GM10266 (cell line): ENCODE results near the gene STK33.

Experiments
- DNase-seq: peaks from one replicate; pipeline ENCODE4 v3.0.0; 2012; ENCODE audit errors: extremely low spot score
- TF ChIP-seq, protein P1 (sequence below): IDR thresholded peaks from 2 replicates; pipeline ENCODE4 v1.5.1; 2012; ENCODE audit warnings: mild to moderate bottlenecking, low read depth; ENCODE audit not compliant: control insufficient read depth, insufficient read depth; ENCODE audit errors: missing control alignments

Gene STK33

DNA sequence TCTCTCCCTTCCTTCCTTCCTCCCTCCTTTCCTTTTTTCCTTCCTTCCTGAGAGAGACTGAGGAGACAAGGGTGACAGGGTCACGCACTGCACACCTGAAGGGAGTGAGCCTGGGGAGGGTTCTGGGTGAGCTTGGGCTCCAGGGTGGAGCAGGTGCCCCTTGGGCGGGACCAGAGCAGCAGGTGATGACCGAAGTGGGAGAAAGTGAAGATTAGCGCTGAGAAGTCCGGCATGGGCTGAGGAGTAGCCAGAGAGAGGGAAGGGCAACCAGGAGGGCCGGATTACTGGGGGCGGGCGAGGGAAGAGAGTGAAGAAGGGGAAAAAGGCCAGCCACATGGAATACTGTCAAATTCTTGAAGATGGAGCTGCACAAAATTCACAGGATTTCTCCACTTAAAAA, 231.1 kb downstream of the STK33 start:
- TF ChIP-seq, protein P1, sequence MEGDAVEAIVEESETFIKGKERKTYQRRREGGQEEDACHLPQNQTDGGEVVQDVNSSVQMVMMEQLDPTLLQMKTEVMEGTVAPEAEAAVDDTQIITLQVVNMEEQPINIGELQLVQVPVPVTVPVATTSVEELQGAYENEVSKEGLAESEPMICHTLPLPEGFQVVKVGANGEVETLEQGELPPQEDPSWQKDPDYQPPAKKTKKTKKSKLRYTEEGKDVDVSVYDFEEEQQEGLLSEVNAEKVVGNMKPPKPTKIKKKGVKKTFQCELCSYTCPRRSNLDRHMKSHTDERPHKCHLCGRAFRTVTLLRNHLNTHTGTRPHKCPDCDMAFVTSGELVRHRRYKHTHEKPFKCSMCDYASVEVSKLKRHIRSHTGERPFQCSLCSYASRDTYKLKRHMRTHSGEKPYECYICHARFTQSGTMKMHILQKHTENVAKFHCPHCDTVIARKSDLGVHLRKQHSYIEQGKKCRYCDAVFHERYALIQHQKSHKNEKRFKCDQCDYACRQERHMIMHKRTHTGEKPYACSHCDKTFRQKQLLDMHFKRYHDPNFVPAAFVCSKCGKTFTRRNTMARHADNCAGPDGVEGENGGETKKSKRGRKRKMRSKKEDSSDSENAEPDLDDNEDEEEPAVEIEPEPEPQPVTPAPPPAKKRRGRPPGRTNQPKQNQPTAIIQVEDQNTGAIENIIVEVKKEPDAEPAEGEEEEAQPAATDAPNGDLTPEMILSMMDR = no peak
- no peak for DNase-seq

DNA sequence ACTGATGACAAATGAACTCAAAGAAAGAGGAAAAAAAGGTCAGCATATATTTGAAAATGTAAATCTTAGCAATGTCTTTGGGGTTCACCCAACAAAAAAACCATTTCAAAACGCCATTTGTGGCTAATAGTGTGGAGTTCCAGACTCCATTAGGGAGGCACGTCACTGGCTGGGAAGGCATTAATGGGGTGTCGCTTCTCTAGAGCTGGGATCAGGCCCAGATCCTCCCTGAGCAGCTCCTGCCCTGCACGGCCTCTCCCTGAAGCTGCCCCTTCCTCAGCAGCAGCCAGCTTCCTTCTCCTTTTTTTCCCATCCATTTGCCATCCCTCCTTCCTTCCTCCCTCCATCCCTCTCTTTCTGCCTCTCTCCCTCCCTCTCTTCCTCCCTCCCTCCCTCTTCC, 231.5 kb downstream of the STK33 start:
- no peak for DNase-seq
- TF ChIP-seq, protein P1 = no peak

DNA sequence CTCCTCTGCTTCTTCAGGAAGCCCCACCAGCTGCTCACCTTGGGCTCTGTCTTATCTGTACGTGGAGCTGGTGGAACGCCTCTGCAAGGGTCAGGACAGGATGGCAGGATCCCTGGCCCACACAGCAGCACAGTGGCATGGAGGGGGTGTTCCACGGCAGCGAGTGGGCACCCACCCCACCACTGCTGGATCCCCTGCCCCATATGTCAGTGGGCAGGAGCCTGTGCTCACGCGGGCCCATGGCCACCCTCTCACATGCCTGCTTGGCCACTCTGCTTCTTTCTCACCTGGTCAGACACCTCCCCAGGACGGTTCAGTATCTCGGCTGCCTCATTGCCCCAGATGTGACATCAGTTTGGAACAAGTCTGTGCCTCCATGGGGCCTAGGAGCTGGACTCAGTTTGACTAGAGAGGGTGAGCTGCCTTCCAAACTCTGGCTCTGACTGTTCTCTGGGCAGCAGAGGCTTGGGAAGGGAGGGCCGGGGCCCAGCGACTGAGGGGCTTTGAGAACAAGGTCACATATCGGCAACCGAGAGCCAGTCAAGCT, 232.3 kb downstream of the STK33 start:
- DNase-seq = no peak
- TF ChIP-seq, protein P1 = no peak

DNA sequence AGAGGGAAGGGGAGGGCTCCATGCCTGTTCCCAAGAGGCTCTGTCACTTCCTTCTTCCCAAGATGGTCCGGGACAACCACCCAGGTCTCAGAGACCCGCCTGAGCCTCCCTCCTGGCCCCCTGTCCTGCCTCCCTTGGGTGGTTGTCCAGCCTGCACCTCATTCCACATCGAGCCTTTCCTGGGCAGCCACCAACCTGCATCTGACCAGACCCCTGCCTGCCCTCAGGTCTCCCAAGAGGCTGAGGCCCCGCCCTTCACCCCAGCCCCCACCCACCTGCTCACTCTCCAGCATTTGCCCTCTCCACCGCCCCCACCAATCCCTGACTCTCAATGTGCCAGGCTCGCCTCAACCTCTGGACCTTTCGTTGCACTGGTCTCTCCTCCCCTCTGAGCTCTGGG, 232.8 kb downstream of the STK33 start:
- no peak for DNase-seq
- TF ChIP-seq, protein P1 = no peak

GRCh38 chr11:8360086-8360828, 233.8 kb downstream of the STK33 start:
- TF ChIP-seq, protein P1 = no peak
- DNase-seq = no peak

DNA sequence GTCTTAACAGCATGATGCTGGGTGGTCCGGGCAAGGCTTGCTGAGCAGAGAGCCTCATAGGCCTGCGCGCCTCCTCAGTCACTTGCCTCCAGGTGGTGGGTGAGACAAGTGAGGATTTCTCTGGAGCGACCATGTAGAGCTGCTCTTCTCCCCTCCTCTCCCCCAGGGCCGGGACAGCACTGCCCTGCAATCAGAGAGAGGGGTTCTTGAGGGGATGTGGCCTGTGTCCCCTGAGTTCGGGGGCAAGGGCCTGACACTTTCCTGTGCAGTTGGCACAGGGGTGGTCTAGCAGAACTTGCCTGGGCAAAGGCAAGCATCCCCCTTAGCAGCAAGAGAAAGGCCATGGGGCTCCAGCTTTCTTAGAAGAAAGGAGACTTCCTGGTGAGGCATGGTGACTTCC, 234.5 kb downstream of the STK33 start:
- DNase-seq = no peak

More for the DNA sequence above, 234.5 kb downstream of the STK33 start:
- TF ChIP-seq, protein P1 = no peak
